Erythroblast (primary cell): ENCODE measurements around the gene UBAC2.

Experiments
- DNase-seq, 2 experiments: peaks; one replicate each; lab custom pipeline; 2025; lab: John Stamatoyannopoulos, UW
- GATA1 ChIP-seq: IDR thresholded peaks from 2 replicates; pipeline ENCODE4 v1.6.1; 2011; ENCODE audit warnings: low read depth, mild to moderate bottlenecking, control low read depth, low read length, moderate library complexity
- POLR2A ChIP-seq: IDR thresholded peaks from 2 replicates; pipeline ENCODE4 v1.6.1; 2011; ENCODE audit warnings: mild to moderate bottlenecking, low read length

UBAC2 gene

DNA sequence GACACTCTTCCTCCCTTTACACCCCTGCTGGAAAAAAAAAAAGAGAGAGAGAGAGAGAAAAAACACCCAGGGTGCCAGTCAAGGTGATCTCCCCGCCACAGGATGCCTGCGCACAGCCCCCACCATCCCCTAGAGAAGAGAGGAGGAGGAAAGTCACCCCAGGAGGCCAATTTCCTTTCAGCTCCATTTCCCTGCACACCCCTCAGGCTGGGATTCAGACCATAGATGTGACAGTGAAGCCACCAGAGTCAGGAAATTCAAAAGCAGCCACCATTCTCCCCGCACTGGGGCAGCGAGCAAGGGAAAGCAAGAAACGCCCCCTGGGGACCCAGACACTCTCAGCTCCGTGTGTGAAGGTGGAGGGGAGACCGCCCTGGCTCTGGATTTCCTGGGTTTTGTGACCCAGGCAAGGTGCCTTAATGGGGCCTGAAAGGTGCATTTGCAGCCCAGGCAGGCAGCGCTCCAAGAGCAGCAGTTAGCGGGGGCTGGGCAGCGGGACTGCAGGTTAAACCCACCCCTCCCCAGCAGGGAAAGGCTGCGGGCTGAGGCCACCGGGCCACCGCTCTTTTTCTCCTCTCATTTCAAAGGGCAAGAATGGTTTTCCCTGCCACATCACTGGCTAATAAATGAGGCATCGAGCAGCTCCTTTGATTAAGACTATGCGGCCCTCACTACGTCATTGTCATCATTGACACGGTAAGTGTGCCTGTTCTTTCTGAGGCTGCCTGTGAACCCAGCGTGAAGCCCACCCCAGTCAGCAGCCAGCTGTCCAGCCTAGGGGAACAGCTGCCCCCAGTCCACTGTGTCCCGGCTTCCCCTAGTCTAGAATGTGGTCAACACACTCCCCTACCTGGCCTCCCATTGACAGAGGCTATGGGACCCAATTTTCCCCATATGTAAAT lies 216.8 kb downstream of the UBAC2 start:
- TF ChIP-seq GATA1 (no peak), POLR2A (no peak)
- DNase-seq = no peak

DNA sequence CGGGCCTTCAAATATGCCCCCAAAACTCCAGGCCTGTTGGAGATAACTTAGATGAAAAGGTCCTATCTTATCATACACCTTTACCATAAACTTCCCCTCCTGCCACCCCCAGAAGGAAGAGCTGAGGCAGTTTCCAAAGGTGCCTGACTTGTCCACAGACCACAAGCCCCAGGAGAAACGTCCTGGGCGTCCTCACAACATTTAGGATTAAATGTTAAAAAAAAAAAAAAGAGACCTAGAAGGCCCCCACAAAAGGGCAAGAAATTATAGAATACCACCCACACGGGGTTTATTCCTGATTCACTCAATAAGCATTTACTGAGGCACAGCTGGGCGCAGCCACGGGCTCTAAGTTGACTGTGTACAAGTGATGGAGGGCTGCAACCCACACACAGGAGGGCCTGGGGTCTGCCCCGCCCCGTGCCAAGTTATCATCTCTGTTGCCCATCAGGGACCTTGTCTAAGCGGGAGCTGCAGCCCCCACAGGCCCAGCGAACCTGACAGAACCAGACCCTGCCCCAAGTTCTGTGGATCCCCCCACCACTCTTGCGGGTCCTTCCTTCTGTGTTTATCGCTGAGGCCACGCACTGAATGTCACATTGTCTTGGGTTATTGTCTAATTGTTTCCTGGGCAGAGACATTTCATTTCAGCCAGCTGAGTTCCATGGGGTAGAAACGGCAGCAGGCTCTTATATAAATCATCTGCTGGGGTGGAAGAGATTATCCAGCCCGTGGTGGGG lies 217.6 kb downstream of the UBAC2 start:
- no peak for DNase-seq
- TF ChIP-seq POLR2A (no peak), GATA1 (no peak)

DNA sequence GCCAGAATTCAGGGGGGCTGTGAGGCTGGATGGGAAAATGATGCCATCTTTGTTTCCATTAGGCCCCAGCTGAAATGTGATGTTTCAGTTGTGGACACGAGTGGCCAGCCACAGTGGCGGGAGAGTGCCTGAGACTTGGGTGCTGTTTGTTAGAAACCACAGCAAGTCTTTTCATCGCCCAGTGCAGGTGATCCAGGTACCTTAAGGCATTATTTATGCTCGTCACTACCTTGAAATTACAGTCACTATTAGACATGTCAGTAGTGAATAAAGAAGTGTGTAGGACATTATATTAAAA lies 218.1 kb downstream of the UBAC2 start:
- no peak for DNase-seq
- TF ChIP-seq GATA1 = no peak
- TF ChIP-seq POLR2A = no peak

DNA sequence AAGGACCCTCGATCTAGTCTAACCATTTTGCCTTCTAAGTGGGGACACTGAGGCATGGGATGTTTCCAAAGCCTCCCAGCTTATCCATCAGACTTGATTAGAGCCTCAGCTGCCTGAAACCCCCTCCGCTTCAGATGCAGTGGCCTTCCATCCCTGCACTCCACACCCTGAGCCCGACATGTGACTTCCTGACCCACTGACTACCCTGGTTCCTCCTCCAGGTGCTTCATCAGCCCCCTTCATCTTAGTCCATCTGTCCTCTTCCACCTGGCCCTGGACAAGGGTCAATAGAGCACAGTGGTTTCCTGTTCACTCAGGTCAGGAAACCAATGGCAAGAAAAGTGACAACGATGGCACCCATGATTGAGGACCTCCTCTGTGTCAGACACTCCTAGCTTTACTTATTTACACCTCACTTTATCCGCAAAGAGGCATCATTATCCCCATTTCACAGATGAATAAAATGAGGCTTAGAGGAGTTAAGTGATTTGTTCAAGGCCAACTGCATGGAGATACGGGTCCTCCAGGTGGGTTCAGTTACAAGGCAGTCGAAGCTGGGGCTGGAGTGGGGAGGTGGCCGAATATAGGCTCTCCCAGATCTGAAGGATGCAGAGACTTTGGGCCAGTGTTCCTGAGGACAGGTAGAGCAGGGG lies 219.1 kb downstream of the UBAC2 start:
- DNase-seq = no peak
- TF ChIP-seq POLR2A (no peak), GATA1 (no peak)

DNA sequence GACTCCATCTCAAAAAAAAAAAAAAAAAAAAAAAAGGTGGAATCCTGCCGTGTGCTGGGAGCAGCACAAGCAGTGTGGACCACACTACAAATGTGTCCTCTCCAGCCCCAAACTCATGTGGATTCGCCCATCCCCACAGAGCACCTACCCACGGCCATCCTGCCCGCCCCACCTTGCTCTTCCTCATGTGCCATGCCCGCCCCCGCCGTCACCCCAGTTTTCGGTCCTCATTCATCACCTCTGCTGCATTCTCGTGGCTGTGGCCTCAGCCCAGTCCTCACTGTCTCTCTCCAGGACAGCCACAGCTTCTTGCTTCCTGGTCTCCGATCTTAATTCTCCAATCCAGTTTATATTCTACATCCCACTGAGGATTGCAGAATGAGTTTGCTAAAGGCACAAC lies 220.6 kb downstream of the UBAC2 start:
- DNase-seq = no peak
- TF ChIP-seq GATA1 (no peak), POLR2A (no peak)

DNA sequence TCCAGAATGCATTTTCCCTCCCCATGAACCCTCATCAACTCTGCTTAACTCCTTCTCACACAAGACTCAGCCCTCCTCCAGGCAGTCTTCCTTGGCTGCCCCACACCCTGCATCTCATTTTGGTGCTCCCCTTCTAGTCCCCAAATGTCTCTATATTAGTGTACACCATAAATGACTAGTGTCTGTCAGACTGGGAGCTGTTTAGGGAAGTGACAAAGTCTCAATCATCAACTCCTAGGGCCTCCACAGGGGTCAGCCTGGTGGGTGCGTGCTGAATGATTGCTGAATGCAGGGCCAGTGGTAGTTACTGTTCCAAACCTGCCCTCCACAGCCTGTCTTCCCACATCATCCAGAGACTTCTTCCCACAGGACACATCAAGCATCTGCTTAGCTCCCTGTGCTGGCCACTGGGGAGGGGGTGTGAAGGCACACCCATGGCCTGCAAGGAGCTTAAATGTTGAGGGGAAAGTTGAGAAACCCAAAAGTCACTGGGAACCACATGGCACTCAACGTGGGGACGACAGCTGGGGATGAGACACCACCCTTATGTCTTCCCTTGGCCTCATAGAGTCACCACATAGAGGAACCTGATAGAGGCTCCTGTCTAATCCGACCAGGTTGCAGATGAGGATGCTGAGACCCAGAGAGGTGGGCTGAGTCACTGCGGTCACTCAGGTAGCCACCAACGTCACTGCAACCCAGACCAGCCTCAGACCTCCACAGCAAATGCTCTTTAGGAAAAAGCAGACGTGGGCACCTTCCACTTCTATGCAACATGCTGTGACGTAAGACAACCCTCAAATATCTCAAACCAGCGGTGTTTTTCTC lies 221.3 kb downstream of the UBAC2 start:
- TF ChIP-seq GATA1 (no peak), POLR2A (no peak)
- DNase-seq = no peak

DNA sequence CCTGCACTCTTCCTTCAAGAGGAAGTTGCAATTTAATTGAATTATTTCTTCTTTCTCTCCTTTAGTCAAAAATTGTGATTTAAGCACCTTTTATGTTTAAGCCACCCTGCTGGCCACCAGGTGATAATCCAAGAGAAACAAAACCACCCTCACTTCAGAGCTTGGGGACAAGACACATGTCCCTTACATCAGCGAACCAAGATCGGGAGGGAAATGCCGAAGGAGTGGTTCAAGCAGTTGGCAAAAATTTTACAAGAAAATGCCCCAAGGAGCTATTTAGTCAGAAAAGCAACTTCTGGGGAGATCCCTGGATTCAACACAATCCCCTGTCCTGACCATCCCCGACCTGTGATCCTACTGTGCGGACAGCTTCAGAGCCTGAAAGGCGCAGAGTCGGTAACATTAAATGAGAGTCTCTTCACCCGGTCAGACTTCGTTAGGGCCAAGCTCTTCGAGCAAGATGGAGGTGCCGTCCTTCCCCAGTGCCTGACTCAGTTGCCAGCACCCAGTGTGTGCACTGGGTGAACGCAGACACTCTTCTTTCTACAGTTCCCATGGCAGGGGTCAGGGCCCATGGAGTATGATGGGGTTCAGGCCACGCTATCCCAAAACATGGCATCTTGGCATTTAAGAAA lies 222.0 kb downstream of the UBAC2 start:
- no peak for DNase-seq
- TF ChIP-seq GATA1 = no peak
- TF ChIP-seq POLR2A = no peak

DNA sequence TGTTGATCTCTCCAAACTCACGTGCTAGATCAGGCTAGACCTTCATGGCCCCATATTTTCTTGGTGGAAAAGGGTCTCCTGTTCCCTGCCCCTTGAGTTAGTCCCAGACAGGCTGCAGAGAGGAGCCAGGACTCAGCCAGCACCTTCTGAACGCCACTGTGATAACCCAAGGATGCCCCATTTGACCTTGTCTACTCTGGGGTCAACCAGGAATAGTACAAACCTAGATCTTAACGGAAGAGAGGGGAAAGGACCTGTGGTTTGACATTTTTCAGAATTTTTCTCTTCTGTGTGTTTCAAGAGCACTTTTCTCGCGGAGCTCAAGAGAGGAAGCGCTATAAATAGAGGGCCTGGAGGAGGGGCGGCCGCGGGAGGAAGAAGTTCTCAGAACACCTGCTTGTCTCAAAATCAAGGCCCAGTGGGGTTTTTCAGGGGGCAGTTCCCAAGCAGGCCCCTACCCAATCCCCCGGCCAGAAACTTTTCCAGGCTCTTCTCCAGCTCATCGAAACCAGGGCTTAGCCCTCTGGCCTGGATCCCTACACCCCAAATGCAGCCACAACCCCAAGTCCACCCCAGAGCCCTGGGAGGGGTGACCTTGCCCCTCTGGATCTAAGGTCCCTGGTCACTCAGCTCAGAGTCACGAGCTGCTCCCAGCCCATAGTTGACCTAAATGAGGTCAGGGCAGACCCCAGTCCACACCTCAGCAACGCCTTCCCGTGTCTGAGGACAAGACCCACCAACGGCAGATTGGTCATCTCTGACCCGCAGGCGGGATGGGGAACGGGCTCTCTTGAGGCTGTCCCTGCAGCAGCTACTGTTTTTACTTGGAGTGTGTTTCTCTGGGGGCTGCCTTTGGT lies 225.1 kb downstream of the UBAC2 start:
- no peak for TF ChIP-seq GATA1
- no peak for TF ChIP-seq POLR2A
- no peak for DNase-seq

DNA sequence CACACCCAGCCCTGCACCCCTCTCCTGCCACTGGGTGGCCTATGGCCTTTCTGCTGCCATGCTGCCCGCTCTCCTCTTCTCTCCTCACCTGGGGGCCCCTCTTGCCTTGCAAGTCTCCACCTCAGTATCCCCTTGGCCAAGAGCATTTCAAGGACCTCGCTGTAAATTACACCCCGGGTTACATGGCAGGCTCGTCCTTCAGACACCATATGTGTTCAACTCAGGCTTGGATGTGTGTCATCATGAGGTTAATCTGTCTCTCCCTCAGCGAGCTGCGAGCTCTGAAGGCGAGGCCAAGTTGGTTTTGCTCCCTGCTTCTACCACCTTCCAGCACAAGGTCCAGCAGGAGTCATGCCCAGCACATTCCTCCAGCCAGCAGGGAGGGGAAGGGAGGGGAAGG lies 225.8 kb downstream of the UBAC2 start:
- TF ChIP-seq POLR2A (no peak), GATA1 (no peak)
- DNase-seq = no peak

DNA sequence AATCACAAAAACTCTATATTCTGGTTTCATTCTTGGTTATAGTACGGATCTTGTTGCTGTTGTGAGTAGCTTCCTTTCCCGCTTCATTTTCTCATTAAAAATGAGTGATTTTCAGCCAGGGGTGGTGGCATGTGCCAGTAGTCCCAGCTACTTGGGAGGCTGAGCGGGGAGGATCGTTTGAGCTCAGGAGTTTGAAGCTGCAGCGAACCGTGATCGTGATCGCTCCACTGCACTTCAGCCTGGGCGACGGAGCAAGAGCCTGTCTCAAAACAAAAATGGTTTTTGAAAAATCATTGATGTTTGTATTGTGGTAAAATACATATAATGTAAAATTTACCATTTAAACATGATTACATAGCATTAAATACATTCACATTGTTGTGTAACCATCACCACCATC lies 229.0 kb downstream of the UBAC2 start:
- DNase-seq = no peak
- TF ChIP-seq POLR2A = no peak
- no peak for TF ChIP-seq GATA1

DNA sequence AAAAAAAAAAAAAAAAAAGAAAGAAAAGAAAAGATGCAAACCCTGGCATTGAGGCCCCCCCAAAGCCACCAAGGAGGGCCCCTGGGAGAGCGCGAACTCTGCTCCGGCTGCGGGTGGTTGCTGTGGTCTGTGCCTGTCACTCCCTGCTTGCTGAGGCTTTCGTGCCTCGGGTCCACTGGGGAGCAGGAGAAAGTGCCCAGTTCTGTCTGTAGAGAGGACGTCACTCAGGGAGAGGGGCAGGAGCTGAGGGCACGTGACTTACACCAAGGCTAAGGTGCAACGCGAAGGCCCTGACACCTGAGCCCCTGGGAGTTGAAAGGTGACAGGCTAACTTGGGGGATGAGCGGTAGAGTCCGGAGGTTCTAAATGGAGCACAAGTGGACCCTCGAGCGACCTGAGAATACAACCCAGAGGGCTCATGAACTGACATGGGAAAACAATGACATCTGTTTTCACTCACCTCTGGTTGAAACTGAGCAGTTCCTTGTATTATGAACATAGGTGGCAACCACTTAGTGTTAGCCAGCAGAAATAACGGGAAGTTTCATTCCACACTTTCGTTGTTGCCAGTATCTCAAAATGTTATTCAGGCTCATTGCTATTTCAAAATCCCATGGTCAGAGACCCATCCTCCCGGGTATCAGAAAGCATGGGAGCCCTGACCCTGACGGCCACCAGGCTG lies 231.4 kb downstream of the UBAC2 start:
- DNase-seq = no peak
- TF ChIP-seq POLR2A (no peak), GATA1 (no peak)
